Measurements from ENCODE around the gene ATP6V0C. TPM values are rescaled to one million over a fixed set of nuclear protein-coding genes. Genes with fewer than 3 reads are reported as not detected.
A peak's percentile ranks its signal among the peaks of the same experiment; 100 is the strongest.
"Not testable (repeated sequence)": the region's sequence is repeated elsewhere in the genome, so short reads cannot be mapped to it uniquely, and the experiment has no call there.

The ATP6V0C gene
- total RNA-seq, 1 donor from 2014 or later = 155 TPM

DNA sequence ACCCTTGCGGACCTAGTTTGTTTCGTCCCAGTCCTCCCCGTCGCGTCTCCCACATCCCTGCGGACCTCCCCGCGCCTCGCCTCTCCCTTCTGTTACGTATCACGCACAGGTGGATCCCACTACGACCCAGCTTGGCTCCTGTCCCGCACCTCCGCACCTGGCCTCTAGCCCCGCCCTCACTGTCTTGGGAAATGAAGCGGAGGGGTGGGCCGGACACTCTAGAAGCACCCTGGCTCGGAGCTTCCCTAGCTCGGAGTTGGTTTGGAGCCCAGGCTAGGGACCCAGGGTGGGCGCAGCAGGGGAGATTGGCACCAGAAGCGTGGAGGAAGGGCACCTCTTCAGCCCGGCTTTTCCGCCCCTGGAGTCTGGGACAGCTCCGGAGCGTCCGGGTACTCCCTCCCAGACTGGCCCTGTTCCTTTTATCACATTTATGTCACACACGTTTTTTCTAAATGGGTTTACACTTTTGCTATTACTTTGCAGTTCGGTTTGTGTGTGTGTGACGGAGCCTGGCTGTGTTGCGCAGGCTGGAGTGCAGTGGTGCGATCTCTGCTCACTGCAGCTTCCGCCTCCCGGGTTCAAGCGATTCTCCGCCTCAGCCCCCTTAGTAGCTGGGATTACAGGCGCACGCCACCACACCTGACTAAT is 18.9 kb downstream of the ATP6V0C start:
- Mint-ChIP-seq H3K9me3 (no peaks in the 10 kb centered on the region), H3K4me1 (ENCODE audit: unreplicated experiment) (peaks cover 11% of the 10 kb centered on the region), H3K36me3 (no peaks in the 10 kb centered on the region), H3K4me3 (peak overlapping the region; percentile 98), H3K27ac (peak overlapping the region; percentile 99), H3K27me3 (no peaks in the 10 kb centered on the region)
- DNase-seq (ENCODE audit: extremely low spot score, unreplicated experiment) = no peak
- TF ChIP-seq, protein P1, sequence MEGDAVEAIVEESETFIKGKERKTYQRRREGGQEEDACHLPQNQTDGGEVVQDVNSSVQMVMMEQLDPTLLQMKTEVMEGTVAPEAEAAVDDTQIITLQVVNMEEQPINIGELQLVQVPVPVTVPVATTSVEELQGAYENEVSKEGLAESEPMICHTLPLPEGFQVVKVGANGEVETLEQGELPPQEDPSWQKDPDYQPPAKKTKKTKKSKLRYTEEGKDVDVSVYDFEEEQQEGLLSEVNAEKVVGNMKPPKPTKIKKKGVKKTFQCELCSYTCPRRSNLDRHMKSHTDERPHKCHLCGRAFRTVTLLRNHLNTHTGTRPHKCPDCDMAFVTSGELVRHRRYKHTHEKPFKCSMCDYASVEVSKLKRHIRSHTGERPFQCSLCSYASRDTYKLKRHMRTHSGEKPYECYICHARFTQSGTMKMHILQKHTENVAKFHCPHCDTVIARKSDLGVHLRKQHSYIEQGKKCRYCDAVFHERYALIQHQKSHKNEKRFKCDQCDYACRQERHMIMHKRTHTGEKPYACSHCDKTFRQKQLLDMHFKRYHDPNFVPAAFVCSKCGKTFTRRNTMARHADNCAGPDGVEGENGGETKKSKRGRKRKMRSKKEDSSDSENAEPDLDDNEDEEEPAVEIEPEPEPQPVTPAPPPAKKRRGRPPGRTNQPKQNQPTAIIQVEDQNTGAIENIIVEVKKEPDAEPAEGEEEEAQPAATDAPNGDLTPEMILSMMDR (conservative IDR thresholded peaks at IDR 0.05) = no peak

DNA sequence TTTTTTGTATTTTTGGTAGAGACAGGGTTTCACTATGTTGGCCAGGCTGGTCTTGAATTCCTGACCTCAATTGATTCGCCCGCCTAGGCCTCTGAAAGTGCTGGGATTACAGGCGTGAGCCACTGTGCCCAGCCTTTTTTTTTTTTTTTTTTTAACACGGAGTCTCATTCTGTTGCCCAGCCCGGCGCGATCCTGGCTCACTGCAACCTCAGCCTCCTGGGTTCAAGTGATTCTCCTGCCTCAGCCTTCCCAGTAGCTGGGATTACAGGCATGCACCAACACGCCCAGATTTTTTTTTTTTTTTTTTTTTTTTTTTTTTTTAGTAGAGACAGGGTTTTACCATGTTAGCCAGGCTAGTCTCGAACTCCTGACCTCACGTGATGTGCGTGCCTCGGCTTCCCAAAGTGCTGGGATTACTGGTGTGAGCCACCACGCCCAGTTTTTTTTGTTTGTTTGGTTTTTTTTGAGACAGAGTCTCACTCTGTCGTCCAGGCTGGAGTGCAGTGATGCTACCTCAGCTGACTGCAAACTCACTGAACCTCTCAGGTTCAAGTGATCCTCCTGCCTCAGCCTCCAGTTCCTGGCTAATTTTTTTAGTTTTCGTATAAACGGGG is 19.5 kb downstream of the ATP6V0C start:
- not testable (repeated sequence) for DNase-seq (ENCODE audit: extremely low spot score, unreplicated experiment)

DNA sequence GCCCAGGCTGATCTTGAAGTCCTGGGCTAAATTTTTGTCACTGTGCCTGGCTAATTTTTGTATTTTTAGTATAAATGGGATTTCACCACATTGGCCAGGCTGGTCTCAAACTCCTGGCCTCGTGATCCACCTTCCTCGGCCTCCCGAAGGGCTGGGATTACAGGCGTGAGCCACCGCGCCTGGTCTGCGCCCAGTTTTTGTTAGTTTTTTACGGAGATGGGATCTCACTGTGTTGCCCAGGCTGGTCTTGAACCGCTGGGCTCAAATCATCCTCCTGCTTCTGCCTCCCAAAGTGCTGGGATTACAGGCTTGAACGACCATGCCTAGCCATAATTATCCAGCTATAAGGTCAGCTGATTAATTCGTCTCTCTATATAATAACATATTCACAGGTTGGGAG is 20.2 kb downstream of the ATP6V0C start:
- Mint-ChIP-seq H3K27me3 (no peaks in the 10 kb centered on the region), H3K9me3 (no peaks in the 10 kb centered on the region), H3K36me3 (no peaks in the 10 kb centered on the region), H3K27ac (peak overlapping the region; percentile 85), H3K4me1 (ENCODE audit: unreplicated experiment) (peaks cover 15% of the 10 kb centered on the region), H3K4me3 (peak overlapping the region; percentile 79)
- DNase-seq (ENCODE audit: extremely low spot score, unreplicated experiment) = no peak
- TF ChIP-seq, protein P1 (conservative IDR thresholded peaks at IDR 0.05) = no peak

More for the DNA sequence above, 19.5 kb downstream of the ATP6V0C start:
- Mint-ChIP-seq H3K4me3 (peak overlapping the region; percentile 98), H3K27ac (peak overlapping the region; percentile 99), H3K4me1 (ENCODE audit: unreplicated experiment) (peaks cover 11% of the 10 kb centered on the region)
- H3K27me3 Mint-ChIP-seq, H3K9me3 Mint-ChIP-seq, H3K36me3 Mint-ChIP-seq: not testable (repeated sequence)

DNA sequence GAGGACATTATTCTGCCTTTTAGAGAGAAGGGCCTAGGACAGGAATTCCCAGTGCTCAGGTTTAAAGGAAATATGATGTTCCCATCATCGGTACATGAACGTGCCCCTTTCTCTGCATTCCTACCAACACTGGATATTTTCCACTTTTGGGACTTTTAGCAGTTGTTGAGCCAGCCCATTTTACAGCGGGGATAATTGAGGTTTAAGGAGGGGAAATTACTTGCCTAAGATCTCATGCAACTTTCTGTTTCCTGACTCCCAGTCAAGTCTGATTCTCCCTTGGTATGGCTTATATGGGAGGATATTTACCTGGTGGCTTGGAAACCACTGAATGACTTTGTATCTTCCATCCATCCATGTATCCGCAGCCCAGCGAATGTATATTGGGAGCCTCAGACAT is 20.6 kb downstream of the ATP6V0C start:
- H3K9me3 Mint-ChIP-seq; DNase-seq (ENCODE audit: extremely low spot score, unreplicated experiment); H3K27me3 Mint-ChIP-seq; H3K36me3 Mint-ChIP-seq: not testable (repeated sequence)
- Mint-ChIP-seq H3K4me1 (ENCODE audit: unreplicated experiment) (peaks cover 16% of the 10 kb centered on the region), H3K27ac (peak overlapping the region; percentile 85), H3K4me3 (peak overlapping the region; percentile 79)

DNA sequence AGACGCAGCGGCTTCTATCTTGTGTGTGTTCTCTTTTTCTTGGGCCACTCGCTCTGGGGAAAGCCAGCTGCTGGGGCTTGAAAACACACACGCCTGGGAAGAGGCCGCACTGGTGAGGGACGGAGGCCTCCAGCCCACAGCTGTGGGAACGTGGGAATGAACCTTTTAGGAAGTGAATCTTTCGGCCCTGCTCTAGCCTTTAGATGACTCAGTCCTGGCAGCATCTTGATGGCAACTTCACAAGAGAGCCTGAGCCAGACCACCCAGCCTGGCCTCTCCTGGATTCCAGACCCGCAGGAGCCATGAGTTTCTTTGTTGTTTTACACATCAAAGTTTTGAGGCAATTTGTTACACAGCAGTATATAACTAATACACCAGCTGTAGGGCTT is 21.9 kb downstream of the ATP6V0C start:
- Mint-ChIP-seq H3K27me3 (no peaks in the 10 kb centered on the region), H3K9me3 (no peaks in the 10 kb centered on the region), H3K4me1 (ENCODE audit: unreplicated experiment) (peaks cover 20% of the 10 kb centered on the region), H3K4me3 (peak overlapping the region; percentile 70), H3K36me3 (no peaks in the 10 kb centered on the region), H3K27ac (peak overlapping the region; percentile 41)
- no peak for DNase-seq (ENCODE audit: extremely low spot score, unreplicated experiment)
- TF ChIP-seq, protein P1 (conservative IDR thresholded peaks at IDR 0.05) = no peak

DNA sequence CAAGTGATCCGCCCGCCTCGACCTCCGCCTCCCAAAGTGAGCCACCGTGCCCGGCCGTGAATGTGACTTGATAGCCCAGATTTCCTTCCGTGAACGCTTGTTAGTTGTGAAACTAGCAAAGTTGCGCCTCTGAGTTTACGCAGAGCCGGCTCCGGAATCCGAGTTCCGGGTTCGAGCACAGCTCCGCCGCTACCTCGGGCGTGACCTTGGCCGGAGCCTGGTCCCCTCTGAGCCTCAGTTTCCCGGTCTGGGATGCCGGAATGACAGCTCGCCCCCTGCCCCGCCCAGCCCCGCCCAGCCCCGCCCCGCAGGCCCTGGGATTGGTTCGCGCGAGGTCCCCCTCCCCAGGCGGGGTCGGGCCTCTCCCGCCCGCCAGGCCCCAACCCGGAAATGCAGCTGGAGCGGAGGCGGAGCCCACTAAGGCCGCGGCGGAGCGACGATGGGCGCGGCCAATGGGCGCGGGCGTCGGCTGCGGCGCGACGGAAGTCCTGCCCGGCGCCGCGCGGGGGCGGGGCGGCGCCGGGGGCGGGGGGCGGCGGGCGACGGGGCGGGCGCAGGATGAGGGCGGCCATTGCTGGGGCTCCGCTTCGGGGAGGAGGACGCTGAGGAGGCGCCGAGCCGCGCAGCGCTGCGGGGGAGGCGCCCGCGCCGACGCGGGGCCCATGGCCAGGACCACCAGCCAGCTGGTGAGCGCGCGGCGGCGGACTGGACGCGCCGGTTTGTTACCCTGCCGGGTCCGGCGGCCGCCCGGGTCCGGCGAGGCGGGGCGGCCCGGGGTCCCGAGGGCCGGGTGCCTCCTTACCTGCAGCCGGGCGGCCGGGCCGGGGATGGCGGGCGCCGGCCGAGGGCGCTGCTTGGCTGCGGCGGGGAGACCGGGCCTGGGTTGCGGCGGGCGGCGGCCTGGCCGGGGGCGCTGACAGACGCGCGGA is 24.0 kb downstream of the ATP6V0C start, which contains the start of gene PDPK1:
PDPK1 (plus strand) TSS at position 571 of the 929 bp plus-strand sequence; CDS start at position 663, 92 bp downstream.
- no peaks in the 10 kb centered on the region for H3K27me3 Mint-ChIP-seq
- peaks cover 20% of the 10 kb centered on the region for H3K4me1 Mint-ChIP-seq (ENCODE audit: unreplicated experiment)
- DNase-seq (ENCODE audit: extremely low spot score, unreplicated experiment) = peak; percentile 95
- H3K36me3 Mint-ChIP-seq = no peaks in the 10 kb centered on the region
- H3K4me3 Mint-ChIP-seq = peak within 1 kb of the TSS; percentile 93
- TF ChIP-seq, protein P1 (conservative IDR thresholded peaks at IDR 0.05) = no peak
- H3K9me3 Mint-ChIP-seq = no peaks in the 10 kb centered on the region
- H3K27ac Mint-ChIP-seq = peak within 1 kb of the TSS; percentile 90

DNA sequence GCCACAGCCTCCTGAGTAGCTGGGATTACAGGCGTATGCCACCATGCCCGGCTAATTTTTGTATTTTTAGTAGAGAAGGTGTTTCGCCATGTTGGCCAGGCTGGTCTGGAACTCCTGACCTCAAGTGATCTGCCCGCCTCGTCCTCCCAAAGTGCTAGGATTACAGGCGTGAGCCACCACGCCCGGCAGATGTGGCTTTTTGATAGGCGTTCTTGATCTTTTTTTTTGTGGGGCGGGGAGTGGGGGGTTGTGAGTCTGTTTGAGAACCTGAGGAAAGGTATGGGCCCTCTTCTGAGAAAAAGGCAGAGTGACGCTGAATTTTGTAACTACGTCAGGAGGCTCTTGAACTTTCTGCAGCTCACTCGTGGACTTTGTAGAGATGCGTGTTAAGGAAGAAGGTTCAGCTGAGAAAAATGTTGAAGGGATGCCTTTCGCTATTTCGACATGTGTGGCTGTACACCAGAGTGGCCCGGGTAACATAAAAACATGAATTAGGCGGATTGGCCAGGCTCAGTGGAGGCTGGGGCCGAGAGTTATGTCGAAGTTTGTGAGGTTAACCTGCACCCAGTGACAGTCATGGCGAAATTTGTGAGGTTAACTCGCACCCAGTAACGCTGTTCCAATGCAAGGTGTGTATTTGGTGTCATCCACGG is 25.6 kb downstream of the ATP6V0C start:
- H3K36me3 Mint-ChIP-seq; DNase-seq (ENCODE audit: extremely low spot score, unreplicated experiment); H3K9me3 Mint-ChIP-seq; H3K27me3 Mint-ChIP-seq: not testable (repeated sequence)
- peak overlapping the region; percentile 93 for H3K4me3 Mint-ChIP-seq
- peak overlapping the region; percentile 49 for H3K27ac Mint-ChIP-seq
- H3K4me1 Mint-ChIP-seq (ENCODE audit: unreplicated experiment) = peaks cover 23% of the 10 kb centered on the region
